ENCODE measurements around the gene MSL3.

DNA sequence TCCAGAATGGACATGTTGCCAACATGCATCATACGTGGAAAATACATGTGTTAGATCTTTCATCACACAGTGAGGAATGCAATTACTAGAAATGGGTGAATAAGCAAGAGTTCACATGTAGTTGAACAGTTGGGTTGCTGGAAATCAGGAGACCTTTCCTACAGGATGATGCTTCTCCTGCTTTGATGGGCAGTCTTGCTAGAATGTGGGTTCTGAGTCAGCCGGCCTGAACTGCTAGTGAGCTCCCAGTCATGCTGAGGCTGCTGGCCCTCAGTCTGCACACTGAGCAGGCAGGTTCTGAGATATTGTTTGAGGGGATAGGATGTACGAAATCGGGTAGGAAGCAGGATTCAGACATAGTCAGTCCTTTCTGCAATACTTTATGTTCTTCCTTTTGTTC, 20.2 kb downstream of the MSL3 start:
- TF ChIP-seq, protein P1, sequence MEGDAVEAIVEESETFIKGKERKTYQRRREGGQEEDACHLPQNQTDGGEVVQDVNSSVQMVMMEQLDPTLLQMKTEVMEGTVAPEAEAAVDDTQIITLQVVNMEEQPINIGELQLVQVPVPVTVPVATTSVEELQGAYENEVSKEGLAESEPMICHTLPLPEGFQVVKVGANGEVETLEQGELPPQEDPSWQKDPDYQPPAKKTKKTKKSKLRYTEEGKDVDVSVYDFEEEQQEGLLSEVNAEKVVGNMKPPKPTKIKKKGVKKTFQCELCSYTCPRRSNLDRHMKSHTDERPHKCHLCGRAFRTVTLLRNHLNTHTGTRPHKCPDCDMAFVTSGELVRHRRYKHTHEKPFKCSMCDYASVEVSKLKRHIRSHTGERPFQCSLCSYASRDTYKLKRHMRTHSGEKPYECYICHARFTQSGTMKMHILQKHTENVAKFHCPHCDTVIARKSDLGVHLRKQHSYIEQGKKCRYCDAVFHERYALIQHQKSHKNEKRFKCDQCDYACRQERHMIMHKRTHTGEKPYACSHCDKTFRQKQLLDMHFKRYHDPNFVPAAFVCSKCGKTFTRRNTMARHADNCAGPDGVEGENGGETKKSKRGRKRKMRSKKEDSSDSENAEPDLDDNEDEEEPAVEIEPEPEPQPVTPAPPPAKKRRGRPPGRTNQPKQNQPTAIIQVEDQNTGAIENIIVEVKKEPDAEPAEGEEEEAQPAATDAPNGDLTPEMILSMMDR (IDR thresholded peaks at IDR 0.05): no peak
- TF ChIP-seq POLR2A (IDR thresholded peaks at IDR 0.05; ENCODE audit: low read length): no peak
- no peak for TF ChIP-seq JUNB (IDR thresholded peaks at IDR 0.05)
- no peak for TF ChIP-seq SMC3 (IDR thresholded peaks at IDR 0.05)
- TF ChIP-seq, protein P2, sequence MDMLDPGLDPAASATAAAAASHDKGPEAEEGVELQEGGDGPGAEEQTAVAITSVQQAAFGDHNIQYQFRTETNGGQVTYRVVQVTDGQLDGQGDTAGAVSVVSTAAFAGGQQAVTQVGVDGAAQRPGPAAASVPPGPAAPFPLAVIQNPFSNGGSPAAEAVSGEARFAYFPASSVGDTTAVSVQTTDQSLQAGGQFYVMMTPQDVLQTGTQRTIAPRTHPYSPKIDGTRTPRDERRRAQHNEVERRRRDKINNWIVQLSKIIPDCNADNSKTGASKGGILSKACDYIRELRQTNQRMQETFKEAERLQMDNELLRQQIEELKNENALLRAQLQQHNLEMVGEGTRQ (IDR thresholded peaks at IDR 0.05): no peak
- TF ChIP-seq HDAC2 (IDR thresholded peaks at IDR 0.05): no peak
- no peak for TF ChIP-seq CEBPB (IDR thresholded peaks at IDR 0.05)
- no peak for TF ChIP-seq MAFK (IDR thresholded peaks at IDR 0.05; ENCODE audit: partially characterized antibody)
- TF ChIP-seq MAZ (IDR thresholded peaks at IDR 0.05; ENCODE audit: borderline replicate concordance, low read depth, low read length): no peak
